K562 (cell line): ENCODE results near the gene LSM4. TPM values are rescaled to one million over a fixed set of nuclear protein-coding genes. Genes with fewer than 3 reads are reported as not detected.

Experiments used
- CCAR2 ChIP-seq: fragments of 200-400 bp; formaldehyde crosslinking; IDR thresholded peaks from 2 replicates; pipeline ENCODE4 v1.6.1; 2017; ENCODE audit warnings: mild to moderate bottlenecking, low read depth, low read length
- E2F3 ChIP-seq: fragments of 250-450 bp; sonication (Bioruptor Pico); IDR thresholded peaks from 2 replicates; pipeline ENCODE4 v1.4.0; 2020; ENCODE audit warnings: mild to moderate bottlenecking
- GTF2F1 ChIP-seq: IDR thresholded peaks from 2 replicates; pipeline ENCODE4 v1.6.1; 2011; ENCODE audit warnings: low read depth, low read length, improper control_type of control experiment
- KDM4B ChIP-seq, 2 experiments: fragments of 450-650 bp in 1 of 2; sonication (generic) in 1 of 2; IDR thresholded peaks; 2 replicates each; pipeline ENCODE4 v1.6.1; 2016 to 2017; ENCODE audit warnings: borderline replicate concordance in 2 of 2, antibody characterized with exemption in 1 of 2, low read depth in 1 of 2, mild to moderate bottlenecking in 1 of 2
- MXI1 ChIP-seq: IDR thresholded peaks from 2 replicates; pipeline ENCODE4 v1.6.1; 2011; ENCODE audit warnings: low read depth, mild to moderate bottlenecking, improper control_type of control experiment, low read length
- NBN ChIP-seq: fragments of 450-650 bp; IDR thresholded peaks from 2 replicates; pipeline ENCODE4 v1.6.1; 2016; ENCODE audit warnings: low read depth, mild to moderate bottlenecking
- NR2F6 ChIP-seq: fragments of 450-650 bp; formaldehyde crosslinking; IDR thresholded peaks from 2 replicates; pipeline ENCODE4 v1.4.0; 2020; ENCODE audit warnings: mild to moderate bottlenecking
- PML ChIP-seq: IDR thresholded peaks from 2 replicates; pipeline ENCODE4 v1.6.1; 2012; ENCODE audit warnings: low read length, inconsistent platforms
- POLR2B ChIP-seq: fragments of 450-650 bp; IDR thresholded peaks from 2 replicates; pipeline ENCODE4 v1.6.1; 2018; ENCODE audit warnings: low read depth; ENCODE audit not compliant: partially characterized antibody
- SETDB1 ChIP-seq: IDR thresholded peaks from one replicate; pipeline ENCODE4 v1.6.1; 2012; ENCODE audit warnings: low read length, control low read depth, inconsistent platforms
- SNRNP70 ChIP-seq: fragments of 200-400 bp; formaldehyde crosslinking; optimal IDR thresholded peaks from 2 replicates; pipeline ENCODE3; 2017; ENCODE audit warnings: low read depth, low read length
- SRSF1 ChIP-seq: fragments of 200-400 bp; formaldehyde crosslinking; IDR thresholded peaks from 2 replicates; pipeline ENCODE4 v1.6.1; 2017; ENCODE audit warnings: mild to moderate bottlenecking, low read depth, low read length, moderate library complexity
- ZBTB17 ChIP-seq: fragments of 450-650 bp; formaldehyde crosslinking; IDR thresholded peaks from 2 replicates; pipeline ENCODE4 v1.4.0; 2020; ENCODE audit warnings: mild to moderate bottlenecking
- ZNF239 ChIP-seq: fragments of 250-450 bp; sonication (Bioruptor Pico); IDR thresholded peaks from 2 replicates; pipeline ENCODE4 v1.4.0; 2020; ENCODE audit warnings: mild to moderate bottlenecking
- ZNF707 ChIP-seq: fragments of 250-450 bp; sonication (Bioruptor Pico); conservative IDR thresholded peaks from 2 replicates; pipeline ENCODE4 v1.8.0; 2022; ENCODE audit warnings: inconsistent platforms, mild to moderate bottlenecking, moderate library complexity
- polyA plus RNA-seq, 8 experiments: library from polyadenylated mRNA; depleted of rRNA in 4 of 8; stranded (reverse) in 5 of 8; unstranded in 3 of 8; fragments of >200 nt; fragmentation: Nextera tagmentation in 2 of 8; fragmentation: Illumina TruSeq in 1 of 8; extraction: Ambion mirVana in 2 of 8; extraction: Trizol in 1 of 8; gene quantifications; 2 replicates each; pipeline versions ENCODE4 v1.2.1 to v1.2.3, GENCODE V29; 2011 to 2014; ENCODE audit warnings: inconsistent platforms in 1 of 8, missing spikeins in 1 of 8
- total RNA-seq, 7 experiments: library from RNA; depleted of rRNA in 6 of 7; stranded (reverse); fragments of >200 nt in 6 of 7; fragmentation: Illumina TruSeq in 2 of 7; extraction: Trizol in 2 of 7; gene quantifications; 2 replicates each; pipeline versions ENCODE4 v1.2.1 to v1.2.3, GENCODE V29; 2011 to 2021; ENCODE audit warnings: low replicate concordance in 1 of 7
- TF ChIP-seq, protein P1 (sequence below), 2 experiments: fragments of 250-450 bp in 1 of 2; fragments of 450-650 bp in 1 of 2; sonication (Bioruptor Pico) in 1 of 2; IDR thresholded peaks; 2 replicates each; pipeline versions ENCODE4 v1.6.1 to v1.8.0; 2016 to 2021; ENCODE audit warnings: mild to moderate bottlenecking in 2 of 2, moderate library complexity in 2 of 2, missing compliant biosample characterization in 1 of 2, missing genetic modification characterization in 1 of 2
- TF ChIP-seq, protein P2 (sequence below), 2 experiments: fragments of 450-650 bp; IDR thresholded peaks; 2 replicates each; pipeline ENCODE4 v1.6.1; 2016; ENCODE audit warnings: mild to moderate bottlenecking in 2 of 2, borderline replicate concordance in 1 of 2, low read depth in 1 of 2, moderate library complexity in 1 of 2
- TF ChIP-seq, protein P3 (sequence below): fragments of 250-450 bp; sonication (Bioruptor Pico); IDR thresholded peaks from 2 replicates; pipeline ENCODE4 v1.5.0; 2020; ENCODE audit warnings: mild to moderate bottlenecking

Gene LSM4
- total and polyA plus RNA-seq, 9 of the 15 experiments (the other 6 are each of a cell fraction or from before 2014, with no cell fraction given), result 11.9 to 763 (median 202) TPM

DNA sequence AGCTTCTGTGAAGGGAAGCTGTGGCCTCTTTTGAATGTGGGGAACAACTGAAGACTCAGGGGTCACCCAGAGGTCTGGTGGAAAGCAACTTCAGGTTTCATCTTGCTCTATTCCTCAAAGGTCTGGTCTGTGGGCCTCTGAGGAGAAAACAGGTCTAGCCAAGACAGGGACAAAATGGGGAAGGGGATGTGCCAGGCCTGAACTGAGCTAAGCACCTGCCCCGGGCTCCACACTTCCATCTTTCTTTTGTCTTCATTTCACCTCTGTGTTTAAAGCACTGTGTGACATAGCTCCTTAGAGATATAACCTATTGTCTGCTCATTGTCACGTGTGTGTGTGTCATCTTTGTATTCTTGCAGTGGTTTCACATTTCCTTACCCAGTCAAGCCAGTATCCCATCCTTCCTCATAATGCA lies 43.2 kb upstream of the LSM4 start (continued):
- TF ChIP-seq POLR2B (no peak), NR2F6 (no peak), SETDB1 (no peak), E2F3 (CRISPR knock-in tag) (0 out of 2 replicates have a peak, but pooled peaks have one; percentile 26), SNRNP70 (no peak), CCAR2 (no peak), GTF2F1 (no peak), NBN (no peak), KDM4B (IDR thresholded peaks at IDR 0.05; ENCODE audit: borderline replicate concordance in 2 of 2, low read depth in 1 of 2) (no peak), ZNF707 (CRISPR knock-in tag) (no peak), MXI1 (no peak), PML (no peak), SRSF1 (no peak), ZNF239 (no peak; the same call in 1 of the 2 replicates), ZBTB17 (no peak)
- TF ChIP-seq, protein P1, sequence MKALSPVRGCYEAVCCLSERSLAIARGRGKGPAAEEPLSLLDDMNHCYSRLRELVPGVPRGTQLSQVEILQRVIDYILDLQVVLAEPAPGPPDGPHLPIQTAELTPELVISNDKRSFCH (CRISPR knock-in tag; IDR thresholded peaks at IDR 0.05), result no peak
- TF ChIP-seq, protein P1 (tag; IDR thresholded peaks at IDR 0.05), result no peak
- TF ChIP-seq, protein P2, sequence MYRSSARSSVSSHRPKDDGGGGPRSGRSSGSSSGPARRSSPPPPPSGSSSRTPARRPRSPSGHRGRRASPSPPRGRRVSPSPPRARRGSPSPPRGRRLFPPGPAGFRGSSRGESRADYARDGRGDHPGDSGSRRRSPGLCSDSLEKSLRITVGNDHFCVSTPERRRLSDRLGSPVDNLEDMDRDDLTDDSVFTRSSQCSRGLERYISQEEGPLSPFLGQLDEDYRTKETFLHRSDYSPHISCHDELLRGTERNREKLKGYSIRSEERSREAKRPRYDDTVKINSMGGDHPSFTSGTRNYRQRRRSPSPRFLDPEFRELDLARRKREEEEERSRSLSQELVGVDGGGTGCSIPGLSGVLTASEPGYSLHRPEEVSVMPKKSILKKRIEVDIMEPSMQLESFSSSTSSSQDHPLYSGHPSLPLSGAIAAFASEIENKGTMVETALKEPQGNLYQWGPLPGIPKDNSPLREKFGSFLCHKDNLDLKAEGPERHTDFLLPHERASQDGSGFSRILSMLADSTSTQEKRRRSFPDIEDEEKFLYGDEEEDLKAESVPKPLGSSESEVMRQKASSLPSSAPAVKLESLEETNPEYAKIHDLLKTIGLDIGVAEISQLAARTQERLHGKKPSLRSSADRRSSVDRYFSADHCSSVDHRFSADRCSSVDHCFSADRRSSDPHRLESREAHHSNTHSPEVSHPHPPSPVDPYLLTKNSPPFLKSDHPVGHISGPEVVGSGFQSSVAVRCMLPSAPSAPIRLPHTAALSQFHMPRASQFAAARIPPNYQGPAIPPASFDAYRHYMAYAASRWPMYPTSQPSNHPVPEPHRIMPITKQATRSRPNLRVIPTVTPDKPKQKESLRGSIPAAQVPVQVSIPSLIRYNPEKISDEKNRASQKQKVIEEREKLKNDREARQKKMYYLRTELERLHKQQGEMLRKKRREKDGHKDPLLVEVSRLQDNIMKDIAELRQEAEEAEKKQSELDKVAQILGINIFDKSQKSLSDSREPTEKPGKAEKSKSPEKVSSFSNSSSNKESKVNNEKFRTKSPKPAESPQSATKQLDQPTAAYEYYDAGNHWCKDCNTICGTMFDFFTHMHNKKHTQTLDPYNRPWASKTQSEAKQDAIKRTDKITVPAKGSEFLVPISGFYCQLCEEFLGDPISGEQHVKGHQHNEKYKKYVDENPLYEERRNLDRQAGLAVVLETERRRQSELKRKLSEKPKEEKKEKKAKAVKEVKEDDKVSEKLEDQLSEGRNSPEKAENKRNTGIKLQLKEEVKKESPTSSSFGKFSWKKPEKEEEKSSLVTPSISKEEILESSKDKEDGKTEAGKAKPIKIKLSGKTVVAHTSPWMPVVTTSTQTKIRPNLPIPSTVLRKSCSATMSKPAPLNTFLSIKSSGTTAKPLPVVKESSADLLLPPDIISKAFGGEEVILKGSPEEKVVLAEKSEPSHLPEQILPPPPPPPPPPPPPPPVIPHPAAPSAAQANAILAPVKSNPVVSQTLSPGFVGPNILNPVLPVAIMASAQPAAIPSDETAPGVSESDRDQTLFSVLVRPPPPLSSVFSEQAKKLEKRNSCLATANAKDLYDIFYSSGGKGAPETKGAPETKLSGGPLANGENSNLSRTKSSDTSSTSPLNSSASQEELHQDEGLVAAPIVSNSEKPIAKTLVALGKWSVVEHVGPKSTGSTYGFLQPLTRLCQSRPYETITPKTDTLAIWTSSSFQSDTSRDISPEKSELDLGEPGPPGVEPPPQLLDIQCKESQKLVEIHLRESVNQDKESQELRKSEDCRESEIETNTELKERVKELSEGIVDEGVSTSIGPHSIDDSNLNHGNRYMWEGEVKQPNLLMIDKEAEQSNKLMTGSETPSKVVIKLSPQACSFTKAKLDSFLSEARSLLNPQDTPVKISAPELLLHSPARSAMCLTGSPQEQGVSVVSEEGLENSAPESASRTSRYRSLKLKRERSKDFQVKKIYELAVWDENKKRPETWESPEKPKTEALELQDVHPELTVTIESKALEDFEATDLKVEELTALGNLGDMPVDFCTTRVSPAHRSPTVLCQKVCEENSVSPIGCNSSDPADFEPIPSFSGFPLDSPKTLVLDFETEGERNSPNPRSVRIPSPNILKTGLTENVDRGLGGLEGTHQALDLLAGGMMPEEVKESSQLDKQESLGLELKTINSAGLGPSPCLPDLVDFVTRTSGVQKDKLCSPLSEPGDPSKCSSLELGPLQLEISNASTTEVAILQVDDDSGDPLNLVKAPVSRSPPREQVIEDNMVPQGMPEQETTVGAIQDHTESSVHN (IDR thresholded peaks at IDR 0.05; ENCODE audit: borderline replicate concordance in 1 of 2, low read depth in 1 of 2), result no peak
- TF ChIP-seq, protein P3, sequence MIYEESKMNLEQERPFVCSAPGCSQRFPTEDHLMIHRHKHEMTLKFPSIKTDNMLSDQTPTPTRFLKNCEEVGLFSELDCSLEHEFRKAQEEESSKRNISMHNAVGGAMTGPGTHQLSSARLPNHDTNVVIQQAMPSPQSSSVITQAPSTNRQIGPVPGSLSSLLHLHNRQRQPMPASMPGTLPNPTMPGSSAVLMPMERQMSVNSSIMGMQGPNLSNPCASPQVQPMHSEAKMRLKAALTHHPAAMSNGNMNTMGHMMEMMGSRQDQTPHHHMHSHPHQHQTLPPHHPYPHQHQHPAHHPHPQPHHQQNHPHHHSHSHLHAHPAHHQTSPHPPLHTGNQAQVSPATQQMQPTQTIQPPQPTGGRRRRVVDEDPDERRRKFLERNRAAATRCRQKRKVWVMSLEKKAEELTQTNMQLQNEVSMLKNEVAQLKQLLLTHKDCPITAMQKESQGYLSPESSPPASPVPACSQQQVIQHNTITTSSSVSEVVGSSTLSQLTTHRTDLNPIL (CRISPR knock-in tag), result no peak
